Esophagus muscularis mucosa (tissue), 4 donors: ENCODE data around the gene CATSPERD. TPM values are rescaled to one million over a fixed set of nuclear protein-coding genes. Genes with fewer than 3 reads are reported as not detected.

ENCODE experiments used
- DNase-seq: peaks from one replicate; pipeline ENCODE4 v3.0.0-alpha.2; 2017; ENCODE audit errors: extremely low spot score
- H3K27ac ChIP-seq, 4 donors: fragments of 200-600 bp; sonication (generic); replicated peaks in 1 of 4; 1 replicate in 3 of 4; 2 replicates in 1 of 4; pipeline ENCODE4 v1.5.1; 2016 to 2019; ENCODE audit warnings: mild to moderate bottlenecking in 1 of 4
- H3K27me3 ChIP-seq, 4 donors: fragments of 200-600 bp; sonication (generic); one replicate each; pipeline versions ENCODE4 v1.5.1 to v1.6.0; 2016 to 2019
- H3K36me3 ChIP-seq, 4 donors: fragments of 200-600 bp; sonication (generic); one replicate each; pipeline ENCODE4 v1.5.1; 2016 to 2019
- H3K4me1 ChIP-seq, 4 donors: fragments of 200-600 bp; sonication (generic); one replicate each; pipeline ENCODE4 v1.5.1; 2016 to 2019
- H3K4me3 ChIP-seq, 4 donors: fragments of 200-600 bp; sonication (generic); 1 replicate in 2 of 4; 2 replicates in 2 of 4; pipeline ENCODE4 v1.5.1; 2016 to 2019; ENCODE audit warnings: mild to moderate bottlenecking in 4 of 4, moderate library complexity in 1 of 4
- H3K9me3 ChIP-seq, 4 donors: fragments of 200-600 bp; sonication (generic); 1 replicate in 3 of 4; 2 replicates in 1 of 4; pipeline ENCODE4 v1.5.1; 2016 to 2019
- CTCF ChIP-seq, 3 experiments: fragments of 200-600 bp in 2 of 3; fragments of 450-650 bp in 1 of 3; sonication (generic) in 2 of 3; IDR thresholded peaks; one replicate each; pipeline ENCODE4 v1.5.1; 2017 to 2019; ENCODE audit warnings: antibody characterized with exemption in 3 of 3, mild to moderate bottlenecking in 2 of 3, moderate library complexity in 1 of 3
- EP300 ChIP-seq: sonication (generic); formaldehyde crosslinking; IDR thresholded peaks from one replicate; pipeline ENCODE4 v1.6.1; 2017; ENCODE audit warnings: antibody characterized with exemption
- POLR2A ChIP-seq: fragments of 450-650 bp; IDR thresholded peaks from one replicate; pipeline ENCODE4 v1.6.1; 2017; ENCODE audit warnings: antibody characterized with exemption, moderate library complexity, mild to moderate bottlenecking, low read depth
- POLR2AphosphoS5 ChIP-seq, 2 donors: sonication (generic); formaldehyde crosslinking; IDR thresholded peaks; one replicate each; pipeline ENCODE4 v1.6.1; 2017; ENCODE audit warnings: antibody characterized with exemption in 2 of 2
- WGBS: methylation state at CpG from one replicate; pipeline ENCODE4 v1.1.5; 2018; 5-methylcytosine and 5-hydroxymethylcytosine counted together
- intact Hi-C: fragments of 100-400 bp; cut with DNase I; formaldehyde crosslinking; loops from one replicate; pipeline ENCODE4 v1.15.1; 2023
- total RNA-seq, 4 donors: library from RNA; depleted of rRNA; stranded (reverse); fragments of >200 nt; gene quantifications; one replicate each; pipeline versions ENCODE4 v1.1.0 to v1.2.1, GENCODE V29; 2016

Gene CATSPERD
- total RNA-seq, 4 donors from 2014 or later = 0.19 TPM; not detected in 3

- TF ChIP-seq POLR2A (no peak), POLR2AphosphoS5 (IDR thresholded peaks at IDR 0.05) (no peak), CTCF (IDR thresholded peaks at IDR 0.05) (no peak), EP300 (no peak)
- H3K27ac ChIP-seq = no peak overlapping the region
- intact Hi-C loops = no loop called here
- peaks cover 0 to 7% (median 0%) of the 10 kb centered on the region in 4 donors for H3K27me3 ChIP-seq
- WGBS = 40% methylated on average over 7 of the region's 30 CpGs
- H3K9me3 ChIP-seq = no peaks in the 10 kb centered on the region
- DNase-seq = no peak
- peaks cover 16 to 32% (median 25%) of the 10 kb centered on the region in 4 donors for H3K4me1 ChIP-seq
- no peaks in the 10 kb centered on the region for H3K36me3 ChIP-seq
- peak overlapping the region in 1 of 4 donors; percentile 12 for H3K4me3 ChIP-seq
These were observed 101.9 kb downstream of the CATSPERD start for GRCh38 chr19:5822181-5822844.

- Histone ChIP-seq H3K4me3 (no peak overlapping the region), H3K4me1 (peaks cover 22 to 45% (median 37%) of the 10 kb centered on the region in 4 donors), H3K27me3 (peaks cover 0 to 20% (median 0%) of the 10 kb centered on the region in 4 donors), H3K27ac (no peak overlapping the region), H3K36me3 (no peaks in the 10 kb centered on the region), H3K9me3 (no peaks in the 10 kb centered on the region)
- 82% methylated on average over 12 of the region's 30 CpGs for WGBS
- no peak for DNase-seq
- intact Hi-C loops = no loop called here
- no peak for TF ChIP-seq EP300
- peak in 1 of 3 experiments; percentile 8 for TF ChIP-seq CTCF (IDR thresholded peaks at IDR 0.05)
These were observed 103.3 kb downstream of the CATSPERD start for GRCh38 chr19:5823579-5824281.

- Histone ChIP-seq H3K4me1 (peaks cover 27 to 55% (median 47%) of the 10 kb centered on the region in 4 donors), H3K9me3 (no peaks in the 10 kb centered on the region), H3K4me3 (no peak overlapping the region), H3K27me3 (peaks cover 0 to 30% (median 1%) of the 10 kb centered on the region in 4 donors), H3K36me3 (no peaks in the 10 kb centered on the region), H3K27ac (no peak overlapping the region)
- no peak for TF ChIP-seq EP300
- TF ChIP-seq POLR2AphosphoS5 (IDR thresholded peaks at IDR 0.05) = no peak
- no peak for TF ChIP-seq POLR2A
- no peak for TF ChIP-seq CTCF (IDR thresholded peaks at IDR 0.05)
- intact Hi-C loops = loop anchor here (5.0 kb wide), 1 partner anchor 68 kb away; no protein-coding TSS in a partner anchor
- 84% methylated on average over 10 of the region's 10 CpGs for WGBS
- no peak for DNase-seq
These were observed 104.3 kb downstream of the CATSPERD start for GRCh38 chr19:5824751-5825150.

- no peak overlapping the region for H3K4me3 ChIP-seq
- TF ChIP-seq POLR2AphosphoS5 (IDR thresholded peaks at IDR 0.05) (no peak), EP300 (no peak), CTCF (IDR thresholded peaks at IDR 0.05) (no peak)
- H3K36me3 ChIP-seq = no peaks in the 10 kb centered on the region
- no peak for DNase-seq
- WGBS = 88% methylated on average over 20 of the region's 21 CpGs
- intact Hi-C loops = loop anchor here (5.0 kb wide), 1 partner anchor 67 kb away; no protein-coding TSS in a partner anchor
- no peaks in the 10 kb centered on the region for H3K9me3 ChIP-seq
- H3K27ac ChIP-seq = no peak overlapping the region
- peaks cover 27 to 60% (median 50%) of the 10 kb centered on the region in 4 donors for H3K4me1 ChIP-seq
- peaks cover 0 to 33% (median 1%) of the 10 kb centered on the region in 4 donors for H3K27me3 ChIP-seq
These were observed 104.7 kb downstream of the CATSPERD start for GRCh38 chr19:5825178-5825577.
